NCI-H345 treated with DMSO at 0.1 percent for 48 hours (cell line): ENCODE data around the gene ARL11.

Experiments used
- DNase-seq: peaks from one replicate; lab custom pipeline; 2025; ENCODE audit not compliant: unreplicated experiment; lab: John Stamatoyannopoulos, UW

The ARL11 gene

DNA sequence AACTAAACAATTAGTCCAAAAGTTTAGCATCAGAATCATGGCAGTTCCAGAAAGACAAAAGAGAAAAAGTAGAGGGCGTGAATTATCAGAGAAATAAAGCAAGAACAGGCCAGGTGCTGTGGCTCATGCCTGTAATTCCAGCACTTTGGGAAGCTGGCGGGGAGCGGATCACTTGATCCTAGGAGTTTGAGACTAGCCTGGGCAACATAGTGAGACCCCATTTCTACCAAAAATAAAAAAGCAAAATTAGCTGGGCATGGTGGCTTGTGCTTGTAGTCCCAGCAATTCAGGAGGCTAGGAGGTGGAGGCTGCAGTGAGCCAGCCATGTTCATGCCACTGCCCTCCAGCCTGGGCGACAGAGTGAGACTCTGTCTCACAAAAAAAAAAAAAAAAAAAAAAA is 18.4 kb downstream of the ARL11 start:
- DNase-seq, result no peak

DNA sequence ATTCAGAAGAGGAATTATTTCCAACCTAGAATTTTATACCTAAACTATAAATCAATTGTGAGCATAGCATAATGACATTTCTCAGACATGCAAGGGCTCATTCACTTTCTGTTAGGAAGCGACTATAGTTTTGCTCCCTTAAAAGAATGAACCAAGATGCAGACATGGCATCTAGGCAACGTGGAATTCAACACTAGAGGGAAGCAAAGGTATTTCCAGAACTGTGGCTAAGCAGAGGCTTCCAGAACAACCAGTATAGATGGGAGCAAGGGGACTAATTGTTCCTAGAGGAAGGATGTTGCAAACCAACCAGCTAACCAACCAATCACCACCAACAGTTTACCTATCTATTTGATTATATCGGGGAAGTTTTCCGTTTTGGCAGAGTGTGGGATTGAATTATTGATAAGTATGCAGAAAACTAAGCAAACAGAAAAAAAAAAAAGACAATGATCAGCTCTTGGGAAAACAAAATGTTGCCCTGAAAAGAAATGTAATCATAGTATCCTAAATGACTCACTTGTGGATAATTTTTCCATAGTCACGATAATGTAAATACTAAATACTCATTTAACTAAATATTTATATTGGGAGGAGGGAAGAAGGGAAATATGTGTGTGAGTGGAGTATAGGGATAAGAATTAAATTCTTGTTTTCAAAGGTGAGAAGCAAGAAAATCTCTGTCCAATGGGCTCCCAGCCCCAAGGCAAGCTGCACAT is 21.1 kb downstream of the ARL11 start:
- DNase-seq, result no peak

DNA sequence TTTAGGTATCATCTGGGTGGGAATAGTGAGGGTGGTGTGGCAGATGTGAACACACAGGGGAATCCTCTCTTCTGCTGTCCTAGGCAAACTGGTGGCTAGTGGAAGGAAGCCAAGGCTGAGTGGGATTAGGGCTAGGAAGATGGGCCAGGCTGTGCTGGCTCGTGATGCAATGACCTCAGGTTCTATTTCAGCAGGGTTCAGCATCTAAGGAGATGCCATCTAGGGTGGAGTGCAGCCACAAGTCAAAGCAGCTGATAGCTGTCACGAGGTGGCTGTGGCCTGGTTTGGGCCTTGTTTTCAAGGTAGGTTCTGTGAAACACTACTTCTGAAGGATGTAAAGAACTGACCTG is 21.6 kb downstream of the ARL11 start:
- DNase-seq, result no peak

DNA sequence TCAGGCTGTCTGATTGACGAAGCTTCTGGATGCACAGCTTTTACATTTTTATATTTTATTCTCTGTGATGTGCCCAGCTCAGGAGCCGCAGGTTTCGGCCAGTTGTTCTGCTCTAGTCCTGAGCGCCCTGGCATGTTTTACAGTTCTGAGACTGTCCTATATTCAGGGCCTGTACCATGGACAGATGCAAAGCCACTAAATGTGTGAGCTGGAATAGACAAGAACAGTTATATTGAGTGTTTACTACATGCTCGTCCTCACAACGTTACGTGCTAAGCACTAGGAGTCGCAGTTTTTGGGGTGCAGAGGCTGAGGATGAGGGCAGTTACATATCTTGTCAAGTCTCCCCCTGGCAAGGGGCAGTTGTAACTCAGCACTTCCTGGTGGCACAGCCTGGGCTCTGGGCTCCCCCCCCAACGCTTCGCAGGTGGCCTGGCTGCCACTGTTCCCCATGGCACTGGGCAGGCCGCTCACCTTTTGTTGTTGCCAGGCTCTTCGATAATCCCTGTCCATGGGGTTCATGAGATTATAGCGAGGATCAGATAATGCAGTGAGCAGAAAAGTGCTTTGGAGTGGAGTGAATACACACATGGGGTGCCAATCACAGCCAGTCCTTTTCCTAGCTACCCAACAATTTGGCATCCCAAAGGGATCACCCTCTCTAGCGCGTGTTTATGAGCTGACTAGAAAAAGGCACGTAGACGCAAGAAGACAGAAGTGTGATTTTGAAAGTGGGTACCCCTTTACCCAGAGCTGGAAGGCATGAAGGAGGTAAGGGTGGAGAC is 23.5 kb downstream of the ARL11 start:
- DNase-seq, result no peak

DNA sequence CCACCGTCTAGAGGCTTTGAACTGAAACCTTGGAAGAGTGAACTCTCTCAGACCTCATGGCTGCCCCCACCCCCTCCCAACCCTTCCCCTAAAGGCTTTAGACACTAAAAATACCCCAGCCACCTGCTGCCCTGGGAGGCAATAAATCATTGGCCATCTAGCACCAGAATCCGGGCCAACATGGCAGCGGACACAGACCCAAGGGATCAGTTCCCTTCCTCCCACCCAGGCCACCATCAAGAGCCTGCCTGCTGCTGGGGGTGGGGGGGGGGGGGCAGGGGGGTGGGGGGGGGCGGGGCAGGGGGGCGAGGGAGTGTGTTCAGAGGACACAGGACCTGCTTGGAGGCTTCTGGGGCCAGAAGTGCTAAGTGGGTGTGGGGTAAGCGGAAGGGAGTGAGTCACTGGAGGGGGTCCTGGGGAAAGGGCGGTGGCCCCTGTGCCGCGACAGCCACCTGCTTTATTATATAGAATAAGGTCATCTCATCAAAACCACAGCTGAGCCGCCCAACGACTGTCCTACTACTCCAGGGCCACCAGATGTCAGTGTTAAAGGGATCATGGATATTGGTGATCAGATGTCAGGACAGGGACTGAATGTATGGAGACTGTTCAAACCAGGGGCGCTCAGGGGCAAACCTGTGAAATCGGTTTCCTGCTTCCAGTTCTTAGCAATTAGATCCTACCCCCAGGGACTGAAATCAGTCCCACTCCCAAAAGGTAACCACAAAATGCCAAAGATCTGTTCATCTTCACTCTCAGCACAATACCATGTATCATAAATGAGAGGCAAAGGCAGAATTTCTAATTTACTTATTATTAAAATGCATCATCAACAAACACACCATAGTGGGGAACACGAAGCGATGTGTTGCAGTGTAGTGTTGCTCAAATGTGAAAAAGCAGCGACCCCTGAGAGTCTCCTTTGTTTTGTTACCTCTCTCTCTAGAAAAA is 24.3 kb downstream of the ARL11 start:
- DNase-seq, result no peak

DNA sequence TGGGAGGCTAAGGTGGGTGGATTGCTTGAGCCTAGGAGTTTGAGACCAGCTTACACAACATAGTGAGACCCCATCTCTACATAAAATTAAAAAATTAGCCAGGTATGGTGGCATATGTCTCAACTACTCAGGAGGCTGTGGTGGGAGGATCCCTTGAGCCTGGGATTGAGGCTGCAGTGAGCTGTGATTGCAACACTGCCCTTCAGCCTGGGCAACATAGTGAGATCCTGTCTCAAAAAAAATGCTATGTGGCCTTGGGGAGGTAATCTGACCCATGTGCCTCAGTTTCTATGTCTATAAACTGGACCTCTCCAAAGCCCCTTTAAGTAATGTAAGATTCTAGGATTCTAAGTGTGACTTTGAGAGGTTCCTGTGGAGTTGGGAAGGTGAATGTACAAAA is 25.2 kb downstream of the ARL11 start:
- no peak for DNase-seq

DNA sequence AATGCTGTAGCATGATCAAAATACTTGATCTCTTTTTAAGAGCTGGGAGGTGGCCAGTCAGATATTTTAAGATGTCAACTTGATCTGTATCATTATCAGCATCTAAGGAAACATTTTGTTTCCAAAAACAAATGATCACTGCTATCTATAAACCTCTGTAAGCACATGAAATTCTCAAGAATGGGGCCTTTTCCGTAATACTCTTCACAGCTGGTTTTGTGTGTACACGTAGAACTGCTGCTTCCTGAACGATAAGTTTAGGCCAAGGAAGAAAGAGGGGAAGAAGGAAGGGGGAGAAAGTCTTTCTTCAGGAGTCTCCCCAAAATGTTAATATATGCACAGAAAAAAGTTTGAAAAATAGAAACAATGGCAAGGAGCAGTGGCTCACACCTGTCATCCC is 25.7 kb downstream of the ARL11 start:
- no peak for DNase-seq

DNA sequence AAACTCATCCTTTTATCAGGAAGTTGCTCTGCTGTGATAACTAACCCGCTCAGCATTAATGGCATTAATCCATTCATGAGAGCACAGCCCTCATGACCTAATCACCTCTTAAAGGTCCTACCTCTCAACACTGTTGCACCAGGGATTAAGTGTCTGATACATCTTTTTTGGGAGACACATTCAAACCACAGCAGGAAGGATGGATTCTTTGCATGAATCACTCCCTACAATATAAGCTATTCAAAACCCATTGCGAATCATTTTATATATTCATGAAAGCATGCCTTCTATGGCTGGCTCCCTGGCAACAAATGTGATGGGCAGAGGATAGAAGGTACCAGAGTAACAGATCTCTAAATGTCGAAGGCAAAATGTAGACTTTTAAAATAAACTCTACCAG is 27.6 kb downstream of the ARL11 start:
- DNase-seq, result no peak

DNA sequence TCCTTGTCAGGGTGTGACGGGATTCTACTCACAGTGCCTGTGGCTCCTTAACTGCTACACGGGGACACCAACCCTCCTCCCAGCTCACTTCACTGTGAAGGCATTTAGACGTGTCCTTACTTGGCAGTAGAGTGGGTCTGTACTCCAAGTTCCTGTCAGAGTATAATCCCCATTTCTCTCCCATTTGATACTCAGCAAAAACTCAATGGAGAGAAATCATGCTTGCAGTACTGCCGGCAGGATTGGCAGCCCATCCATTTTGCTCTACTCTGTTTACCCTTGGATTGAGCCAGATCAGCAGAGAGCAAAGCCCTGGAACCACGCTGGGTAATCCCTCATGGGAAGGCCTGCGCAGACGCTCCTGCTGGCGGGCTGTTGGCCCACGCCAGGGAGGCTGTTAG is 28.9 kb downstream of the ARL11 start:
- no peak for DNase-seq

DNA sequence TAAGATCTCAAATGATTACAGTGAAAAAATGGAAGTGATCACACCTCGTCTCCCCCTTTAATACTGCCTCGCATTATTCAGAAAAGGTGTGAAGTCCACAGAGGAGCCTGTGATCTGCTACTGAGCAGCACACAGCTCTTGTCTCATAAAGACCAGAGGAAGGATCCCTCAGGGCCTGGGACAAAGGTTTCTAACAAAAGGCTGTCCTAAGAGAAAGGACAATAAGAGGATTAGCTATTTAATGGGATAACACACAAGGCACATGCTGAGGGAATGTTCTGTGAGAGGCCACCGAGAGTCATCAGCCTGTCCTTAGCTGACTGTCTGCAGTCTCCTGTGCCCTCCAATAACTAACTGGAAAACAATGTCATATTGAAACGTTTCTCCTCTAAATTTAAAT is 36.3 kb downstream of the ARL11 start:
- no peak for DNase-seq

DNA sequence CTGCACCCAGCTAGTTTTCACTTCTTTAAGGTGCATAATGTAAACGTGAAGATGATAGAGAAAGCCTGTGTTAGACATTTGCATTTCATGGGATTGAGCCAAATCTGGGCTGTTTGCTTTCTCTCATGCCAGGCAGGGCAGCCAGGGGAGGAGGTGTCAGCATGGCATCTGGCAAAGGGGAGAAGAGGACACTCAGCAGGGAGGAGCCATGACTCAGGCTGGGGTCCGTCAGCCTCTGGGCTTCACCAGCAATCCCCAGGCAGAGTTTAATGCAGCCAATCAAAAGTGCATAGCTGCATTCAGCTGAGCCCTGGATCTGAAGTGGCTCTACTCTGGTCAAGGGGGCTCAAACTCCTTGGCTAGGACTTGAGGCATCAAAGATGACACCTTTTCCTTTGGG is 39.5 kb downstream of the ARL11 start:
- no peak for DNase-seq

DNA sequence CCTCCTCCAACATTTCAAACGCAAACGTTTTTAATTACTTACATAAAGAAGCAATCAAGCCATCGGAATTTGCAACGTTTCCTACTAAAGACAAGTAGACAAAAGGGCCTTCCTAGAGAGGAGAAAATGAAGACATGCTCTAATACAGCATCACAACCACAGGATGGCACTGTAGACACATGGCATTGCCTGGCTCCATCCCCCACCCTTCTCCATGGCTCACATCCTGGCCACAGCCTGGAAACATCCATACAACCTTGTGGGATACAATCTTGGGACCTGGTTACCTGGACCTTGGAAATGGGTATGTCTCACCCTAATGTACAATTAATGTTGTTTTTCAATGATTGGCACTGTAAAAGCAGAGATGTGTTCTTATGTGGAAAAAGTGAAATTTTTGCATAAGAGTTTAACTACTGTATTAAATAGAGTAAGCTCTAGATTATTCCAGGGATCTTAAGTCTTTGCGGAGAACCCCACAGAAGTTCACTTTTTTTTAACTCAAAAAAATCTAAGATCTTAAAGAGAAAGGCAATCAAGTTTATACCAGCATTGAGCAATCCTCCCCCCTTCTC is 41.5 kb downstream of the ARL11 start:
- DNase-seq, result no peak

DNA sequence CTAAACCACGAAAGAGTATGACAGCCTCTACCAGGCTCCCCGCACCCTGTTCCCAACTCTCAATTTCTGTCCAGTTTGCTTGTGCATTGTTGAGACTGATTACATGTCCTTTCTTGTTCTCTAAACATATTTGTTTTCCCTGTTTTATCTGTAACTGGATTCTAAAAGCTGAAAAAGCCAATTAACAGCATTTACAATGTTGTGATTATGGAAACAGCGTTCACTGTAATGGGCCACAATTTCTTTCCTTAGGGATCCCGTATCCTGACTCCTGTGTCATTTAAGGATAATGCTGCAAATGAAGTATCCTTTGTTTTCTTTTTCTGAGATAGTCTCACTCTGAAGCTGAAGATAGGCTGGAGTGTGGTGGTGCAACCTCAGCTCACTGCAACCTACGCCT is 42.5 kb downstream of the ARL11 start:
- DNase-seq, result no peak

DNA sequence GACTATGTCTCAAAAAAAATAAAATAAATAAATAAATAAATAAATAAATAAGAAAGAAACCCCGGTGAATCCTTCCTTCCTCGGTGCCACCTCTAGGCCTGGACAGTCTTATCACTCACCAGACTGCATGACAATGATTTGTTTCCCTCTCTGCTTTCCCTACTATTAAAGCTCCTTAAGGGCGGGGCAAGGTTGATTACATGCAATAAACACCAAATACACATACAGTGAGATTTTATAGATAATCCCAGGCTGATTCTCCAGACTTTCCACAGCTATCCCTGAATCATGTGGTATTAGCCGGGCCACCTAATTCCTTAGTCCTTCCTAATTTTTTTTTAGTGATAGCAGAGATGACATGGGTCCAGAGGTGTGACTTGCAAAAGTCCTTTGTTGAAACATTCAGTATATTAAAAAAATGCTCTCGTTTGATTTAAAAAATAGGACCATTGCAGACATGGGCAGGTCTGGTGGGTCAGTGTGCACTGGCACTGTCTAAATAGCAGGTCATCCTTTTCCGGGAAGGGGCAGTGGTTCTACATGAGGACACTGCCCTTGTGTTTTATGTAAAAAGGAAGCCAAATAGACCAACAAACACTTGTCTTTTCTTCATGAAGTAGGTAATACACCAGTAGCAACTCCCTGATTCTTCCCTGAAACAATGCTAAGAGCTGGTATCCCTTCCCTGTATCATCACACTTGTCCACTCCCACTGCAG is 48.4 kb downstream of the ARL11 start:
- no peak for DNase-seq

DNA sequence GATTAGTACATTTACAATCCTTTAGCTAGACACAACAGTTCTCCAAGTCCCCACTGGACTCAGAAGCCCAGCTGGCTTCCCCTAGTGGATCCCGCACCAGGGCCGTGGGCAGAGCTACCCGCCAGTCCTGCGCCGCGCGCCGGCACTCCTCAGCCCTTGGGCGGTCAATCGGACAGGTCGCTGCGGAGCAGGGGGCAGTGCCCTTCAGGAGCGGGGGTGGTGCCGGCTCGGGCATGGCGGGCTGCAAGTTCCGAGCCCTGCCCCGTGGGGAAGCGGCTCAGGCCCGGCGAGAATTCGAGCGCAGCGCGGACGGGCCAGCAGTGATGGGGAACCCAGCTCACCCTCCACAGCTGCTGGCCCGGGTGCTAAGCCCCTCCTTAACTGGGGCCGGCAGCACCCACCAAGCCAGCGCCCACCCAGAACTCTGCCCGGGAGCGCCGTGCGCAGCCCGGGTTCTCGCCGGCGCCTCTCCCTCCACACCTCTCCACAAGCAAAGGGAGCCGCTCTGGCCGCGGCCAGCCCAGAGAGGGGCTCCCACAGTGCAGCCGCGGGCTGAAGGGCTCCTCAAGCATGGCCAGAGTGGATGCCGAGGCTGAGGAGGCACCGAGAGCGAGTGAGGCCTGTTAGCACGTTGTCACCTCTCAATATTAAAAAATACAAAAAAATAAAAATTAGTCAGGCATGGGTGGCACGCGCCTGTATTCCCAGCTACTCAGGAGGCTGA is 50.0 kb downstream of the ARL11 start:
- DNase-seq, result no peak

DNA sequence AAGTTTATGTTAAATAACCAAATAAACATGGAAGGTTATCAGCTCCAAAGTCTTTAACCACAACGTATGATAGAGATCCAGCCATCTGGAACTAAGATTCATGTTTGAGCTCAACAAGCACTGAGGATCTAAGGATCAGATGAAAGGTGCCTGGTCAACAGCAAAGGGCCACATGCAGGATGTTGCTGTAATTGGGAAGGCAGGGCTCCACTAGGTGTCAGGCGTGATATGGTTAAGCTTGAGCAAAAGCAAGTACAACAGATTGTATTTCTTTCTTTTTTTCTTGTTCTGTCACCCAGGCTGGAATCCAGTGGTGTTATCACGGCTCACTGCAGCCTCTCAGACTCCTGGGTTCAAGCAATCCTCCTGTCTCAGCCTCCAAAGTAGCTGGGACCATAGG is 50.9 kb downstream of the ARL11 start:
- DNase-seq, result no peak

DNA sequence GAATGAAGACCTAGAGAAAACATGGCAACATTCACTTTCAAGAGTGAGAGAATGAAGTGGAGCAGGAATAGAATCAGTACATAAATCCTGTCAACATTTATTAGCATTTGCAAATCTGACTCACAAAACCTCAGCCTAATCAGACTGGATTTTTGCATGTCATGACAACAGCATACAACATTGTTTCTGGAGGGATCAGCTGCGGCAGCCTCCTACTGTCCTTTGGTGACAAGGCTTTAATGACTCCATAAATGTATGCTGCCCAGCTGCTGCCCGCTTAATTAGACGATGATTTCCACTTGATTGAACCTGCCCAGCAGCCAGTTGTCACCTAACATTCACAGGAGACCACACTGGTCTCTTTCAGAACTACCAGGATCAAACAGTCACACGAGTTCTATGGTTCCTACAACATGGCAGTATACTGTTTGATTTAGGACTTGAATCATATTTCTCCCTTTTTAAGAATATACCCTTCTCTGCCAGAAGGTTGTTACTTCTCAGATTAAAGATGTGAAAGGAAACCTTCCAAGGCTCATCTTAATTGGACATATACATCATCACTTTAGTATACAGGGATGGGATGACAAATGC is 53.6 kb downstream of the ARL11 start:
- DNase-seq, result no peak
